Measurements from ENCODE around the gene RNF213. TPM values are rescaled to one million over a fixed set of nuclear protein-coding genes. Genes with fewer than 3 reads are reported as not detected.

RNF213 gene
- total and polyA plus RNA-seq, 10 donors: 36.7 to 481 (median 337) TPM

- no peak overlapping the region for H3K4me3 ChIP-seq
- H3K4me1 ChIP-seq: peaks cover 0 to 8% (median under 1%) of the 10 kb centered on the region in 6 donors
- peaks cover 0 to 1% (median 0%) of the 10 kb centered on the region in 8 donors for H3K9me3 ChIP-seq
- 89 to 98% (median 93%) methylated on average over 6 of the region's 6 CpGs for WGBS, 5 donors
- no peaks in the 10 kb centered on the region for H3K27me3 ChIP-seq (replicated peaks in 1 of 7)
- intact Hi-C loops (cut with DNase I; ENCODE audit: low total_unique reads): no loop called here
- H3K36me3 ChIP-seq: peaks cover 0 to 100% (median 99%) of the 10 kb centered on the region in 6 donors
- no peak for TF ChIP-seq CTCF (IDR thresholded peaks at IDR 0.05 in 8 of 11, conservative IDR thresholded peaks at IDR 0.05 in 3 of 11)
- no peak for TF ChIP-seq POLR2A (IDR thresholded peaks at IDR 0.05)
- no peak for TF ChIP-seq POLR2AphosphoS5 (IDR thresholded peaks at IDR 0.05)
- DNase-seq: no peak
- peak overlapping the region in 3 of 8 donors; percentile 6 to 50 (median 26) for H3K27ac ChIP-seq
Observed at GRCh38 chr17:80294653-80295052, 34.0 kb downstream of the RNF213 start.

- no peak for DNase-seq
- H3K27ac ChIP-seq: peak overlapping the region in 2 of 8 donors; percentile 26 to 50
- peak in 2 of 3 donors; percentile 19 to 60 for TF ChIP-seq POLR2AphosphoS5 (IDR thresholded peaks at IDR 0.05)
- TF ChIP-seq CTCF (IDR thresholded peaks at IDR 0.05 in 8 of 11, conservative IDR thresholded peaks at IDR 0.05 in 3 of 11): no peak
- H3K36me3 ChIP-seq: peaks cover 0 to 100% (median 99%) of the 10 kb centered on the region in 6 donors
- no peak overlapping the region for H3K4me3 ChIP-seq
- H3K9me3 ChIP-seq: peaks cover 0 to 4% (median 0%) of the 10 kb centered on the region in 8 donors
- peaks cover 0 to 4% (median 0%) of the 10 kb centered on the region in 6 donors for H3K4me1 ChIP-seq
- 85 to 100% (median 93%) methylated on average over 4 to 5 of the region's 5 CpGs for WGBS, 5 donors
- intact Hi-C loops (cut with DNase I; ENCODE audit: low total_unique reads): no loop called here
- no peaks in the 10 kb centered on the region for H3K27me3 ChIP-seq (replicated peaks in 1 of 7)
Observed at GRCh38 chr17:80295146-80295545, 34.5 kb downstream of the RNF213 start.

GRCh38 chr17:80295559-80295958, 34.9 kb downstream of the RNF213 start:
- no peak for DNase-seq
- peak overlapping the region in 1 of 8 donors; percentile 50 for H3K27ac ChIP-seq
- no peak for TF ChIP-seq POLR2A (IDR thresholded peaks at IDR 0.05)
- TF ChIP-seq CTCF (IDR thresholded peaks at IDR 0.05 in 8 of 11, conservative IDR thresholded peaks at IDR 0.05 in 3 of 11): no peak
- no peak for TF ChIP-seq POLR2AphosphoS5 (IDR thresholded peaks at IDR 0.05)
- no peaks in the 10 kb centered on the region for H3K27me3 ChIP-seq (replicated peaks in 1 of 7)
- intact Hi-C loops (cut with DNase I; ENCODE audit: low total_unique reads): no loop called here
- H3K4me1 ChIP-seq: peaks cover 0 to 4% (median 0%) of the 10 kb centered on the region in 6 donors
- WGBS, 5 donors: 90 to 94% (median 93%) methylated on average over 6 of the region's 6 CpGs
- peaks cover 0 to 100% (median 99%) of the 10 kb centered on the region in 6 donors for H3K36me3 ChIP-seq
- H3K9me3 ChIP-seq: peaks cover 0 to 4% (median 0%) of the 10 kb centered on the region in 8 donors
- no peak overlapping the region for H3K4me3 ChIP-seq

- peak overlapping the region in 1 of 8 donors; percentile 38 for H3K27ac ChIP-seq
- peak; percentile 48 for DNase-seq
- H3K4me3 ChIP-seq: no peak overlapping the region
- intact Hi-C loops (cut with DNase I; ENCODE audit: low total_unique reads): no loop called here
- no peak for TF ChIP-seq CTCF (IDR thresholded peaks at IDR 0.05 in 8 of 11, conservative IDR thresholded peaks at IDR 0.05 in 3 of 11)
- peak in 2 of 3 donors; percentile 6 to 38 for TF ChIP-seq POLR2AphosphoS5 (IDR thresholded peaks at IDR 0.05)
- H3K9me3 ChIP-seq: peaks cover 0 to 4% (median 0%) of the 10 kb centered on the region in 8 donors
- H3K4me1 ChIP-seq: peaks cover 0 to 4% (median 0%) of the 10 kb centered on the region in 6 donors
- H3K27me3 ChIP-seq (replicated peaks in 1 of 7): no peaks in the 10 kb centered on the region
- 77 to 91% (median 90%) methylated on average over 14 of the region's 14 CpGs for WGBS, 5 donors
- peaks cover 0 to 100% (median 99%) of the 10 kb centered on the region in 6 donors for H3K36me3 ChIP-seq
Observed at GRCh38 chr17:80296221-80296620, 35.6 kb downstream of the RNF213 start.
